HG02642 (cell line): ENCODE results near the gene SPEG.

Experiments used
- ATAC-seq: cut with Tn5 transposase; IDR thresholded peaks from one replicate; pipeline ENCODE4 v1.9.1; 2021; ENCODE audit warnings: mild to moderate bottlenecking; ENCODE audit not compliant: unreplicated experiment, poor library complexity

The SPEG gene

DNA sequence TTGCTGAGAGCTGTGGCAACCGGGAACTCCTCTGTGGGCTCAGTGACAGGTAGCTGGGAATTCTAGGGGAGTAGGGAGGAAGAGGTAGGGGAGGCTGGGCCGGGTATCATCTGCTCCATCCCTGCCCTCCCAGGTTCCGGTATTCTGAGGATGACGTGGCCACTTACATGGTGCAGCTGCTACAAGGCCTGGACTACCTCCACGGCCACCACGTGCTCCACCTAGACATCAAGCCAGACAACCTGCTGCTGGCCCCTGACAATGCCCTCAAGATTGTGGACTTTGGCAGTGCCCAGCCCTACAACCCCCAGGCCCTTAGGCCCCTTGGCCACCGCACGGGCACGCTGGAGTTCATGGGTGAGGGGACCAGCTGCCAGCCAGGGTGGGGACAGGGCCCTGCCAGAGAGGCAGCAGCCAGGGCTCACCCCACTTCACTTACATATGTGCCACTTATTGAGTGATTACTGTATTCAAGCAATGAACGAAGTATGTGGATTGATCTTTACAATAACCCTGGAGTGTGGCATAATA lies 56.0 kb downstream of the SPEG start:
- ATAC-seq = no peak

DNA sequence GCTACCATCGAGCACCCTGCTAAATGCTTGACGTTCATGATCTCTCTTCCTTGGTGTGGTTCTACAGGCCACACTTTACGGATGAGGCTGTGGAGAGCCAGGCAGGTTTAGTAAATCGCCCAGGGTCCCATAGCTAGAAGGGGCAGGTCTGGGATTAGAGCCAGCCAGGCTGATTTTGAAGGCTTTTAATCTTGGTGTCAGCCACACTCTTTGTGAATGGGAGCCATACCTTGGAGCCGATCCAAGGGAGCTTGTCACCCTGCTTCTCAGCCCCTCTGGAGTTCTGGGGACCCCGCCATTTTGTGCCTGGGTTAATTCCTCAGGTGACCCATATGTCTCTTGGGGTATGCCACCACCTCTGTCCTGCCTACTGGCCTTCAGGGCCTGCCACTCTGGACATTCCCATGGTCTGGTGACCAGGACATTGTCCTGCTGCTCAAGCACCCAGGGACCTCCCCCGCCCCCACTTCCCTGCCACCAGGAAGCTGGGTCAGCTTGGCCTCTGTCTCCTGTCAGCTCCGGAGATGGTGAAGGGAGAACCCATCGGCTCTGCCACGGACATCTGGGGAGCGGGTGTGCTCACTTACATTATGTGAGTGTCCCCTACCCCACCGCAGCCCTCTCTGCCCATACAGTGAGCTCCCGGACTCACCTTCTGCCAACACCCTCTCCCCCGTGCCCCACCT lies 56.8 kb downstream of the SPEG start:
- ATAC-seq = no peak

DNA sequence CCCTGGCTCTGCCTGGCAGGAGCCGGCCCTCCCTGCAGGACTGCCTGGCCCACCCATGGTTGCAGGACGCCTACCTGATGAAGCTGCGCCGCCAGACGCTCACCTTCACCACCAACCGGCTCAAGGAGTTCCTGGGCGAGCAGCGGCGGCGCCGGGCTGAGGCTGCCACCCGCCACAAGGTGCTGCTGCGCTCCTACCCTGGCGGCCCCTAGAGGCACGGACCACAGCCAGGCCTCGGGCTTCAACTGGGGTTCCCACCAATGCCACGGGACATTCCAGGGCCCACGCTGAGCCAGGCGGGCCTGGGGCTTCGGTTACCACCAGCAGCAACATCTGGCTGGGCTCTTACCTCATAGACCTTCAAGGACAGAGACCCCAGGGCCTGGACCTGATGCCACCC lies 57.9 kb downstream of the SPEG start:
- no peak for ATAC-seq

DNA sequence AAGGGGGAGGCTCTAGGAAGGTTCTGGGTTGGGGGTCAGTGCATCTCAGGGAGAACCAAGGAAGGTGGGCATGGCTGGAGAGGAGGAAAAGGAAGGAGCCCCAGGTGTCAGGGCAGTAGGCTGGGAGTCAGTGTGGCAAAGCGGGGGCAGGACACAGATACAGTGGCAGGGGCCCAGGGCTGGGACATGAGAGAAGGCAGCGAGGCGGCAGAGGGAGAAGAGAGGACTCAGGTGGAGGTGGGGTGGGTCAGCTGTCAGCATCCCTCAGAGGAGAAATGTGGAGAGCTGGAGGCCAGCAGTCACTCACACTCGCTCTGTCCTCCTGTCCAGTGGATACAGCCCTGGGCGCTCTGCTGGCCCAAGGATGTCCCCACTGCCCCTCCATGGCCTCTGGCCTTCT lies 58.4 kb downstream of the SPEG start:
- ATAC-seq = no peak

- ATAC-seq = no peak
Observed at GRCh38 chr2:219494952-219495530, 60.4 kb downstream of the SPEG start.

- ATAC-seq = no peak
Observed at GRCh38 chr2:219495531-219496122, 61.0 kb downstream of the SPEG start.

DNA sequence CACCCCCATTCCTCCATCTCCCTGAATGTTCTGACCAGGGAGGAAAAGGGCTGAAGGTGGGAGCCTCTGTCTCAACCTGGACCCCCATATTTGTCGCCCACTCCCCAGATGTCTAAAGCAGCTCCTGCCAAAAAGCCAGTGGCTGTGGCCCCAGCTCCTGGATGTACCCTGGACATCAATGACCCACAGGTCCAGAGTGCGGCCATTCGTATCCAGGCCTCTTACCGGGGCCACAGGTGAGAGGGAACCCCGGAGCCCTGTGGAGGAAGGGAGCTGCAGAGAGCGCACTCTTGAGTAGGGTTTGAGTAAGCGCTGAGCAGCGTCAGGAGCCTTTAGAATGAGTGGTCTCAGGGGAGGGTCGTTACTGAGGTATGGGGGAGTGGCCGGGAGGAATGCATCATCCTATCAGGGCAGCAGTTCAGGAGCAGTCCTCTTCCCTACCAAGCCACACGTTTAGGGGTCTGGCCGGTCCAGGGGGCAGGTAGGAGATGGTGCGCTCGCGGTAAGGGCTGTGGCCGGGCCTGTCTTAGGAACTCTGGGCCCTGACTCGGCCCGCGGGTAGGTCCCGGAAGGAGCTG lies 61.7 kb downstream of the SPEG start:
- ATAC-seq = no peak

GRCh38 chr2:219496825-219497494 lies 62.3 kb downstream of the SPEG start:
- no peak for ATAC-seq

DNA sequence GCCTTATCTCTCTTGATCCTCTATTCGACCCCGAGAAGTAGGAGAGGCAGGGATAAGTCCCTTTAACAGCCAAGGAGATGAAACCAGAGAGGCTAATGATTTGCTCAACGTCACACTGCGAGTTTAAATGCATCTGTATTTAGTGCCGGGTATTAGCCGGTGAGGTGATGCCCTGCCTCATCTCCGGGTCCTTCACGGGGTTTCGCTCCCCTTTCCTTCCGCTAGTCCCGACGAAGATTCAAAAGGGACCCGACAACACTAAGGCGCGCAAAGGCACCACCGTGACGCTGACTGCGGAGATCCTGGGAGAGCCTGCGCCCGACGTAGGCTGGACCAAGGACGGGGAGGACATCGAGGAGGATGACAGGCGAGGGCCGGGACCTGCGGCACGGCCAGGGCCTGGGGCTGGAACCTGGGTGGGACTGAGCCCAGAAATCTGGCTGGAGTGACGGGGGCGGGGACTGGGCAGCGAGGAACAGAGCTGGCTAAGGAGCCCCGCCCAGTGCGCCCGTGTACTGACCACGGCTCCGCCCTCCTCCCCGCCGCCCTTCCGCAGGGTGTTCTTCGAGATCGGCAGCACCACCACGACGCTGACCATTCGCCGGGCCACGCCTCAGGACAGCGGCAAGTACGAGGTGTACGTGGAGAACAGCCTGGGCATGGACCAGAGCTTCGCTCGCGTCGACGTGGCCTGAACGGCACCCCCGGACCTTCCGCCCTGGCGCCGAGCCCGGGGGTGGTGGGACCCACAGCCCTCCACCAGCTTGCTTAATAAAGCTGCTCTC lies 63.0 kb downstream of the SPEG start:
- ATAC-seq = peak; percentile 20

DNA sequence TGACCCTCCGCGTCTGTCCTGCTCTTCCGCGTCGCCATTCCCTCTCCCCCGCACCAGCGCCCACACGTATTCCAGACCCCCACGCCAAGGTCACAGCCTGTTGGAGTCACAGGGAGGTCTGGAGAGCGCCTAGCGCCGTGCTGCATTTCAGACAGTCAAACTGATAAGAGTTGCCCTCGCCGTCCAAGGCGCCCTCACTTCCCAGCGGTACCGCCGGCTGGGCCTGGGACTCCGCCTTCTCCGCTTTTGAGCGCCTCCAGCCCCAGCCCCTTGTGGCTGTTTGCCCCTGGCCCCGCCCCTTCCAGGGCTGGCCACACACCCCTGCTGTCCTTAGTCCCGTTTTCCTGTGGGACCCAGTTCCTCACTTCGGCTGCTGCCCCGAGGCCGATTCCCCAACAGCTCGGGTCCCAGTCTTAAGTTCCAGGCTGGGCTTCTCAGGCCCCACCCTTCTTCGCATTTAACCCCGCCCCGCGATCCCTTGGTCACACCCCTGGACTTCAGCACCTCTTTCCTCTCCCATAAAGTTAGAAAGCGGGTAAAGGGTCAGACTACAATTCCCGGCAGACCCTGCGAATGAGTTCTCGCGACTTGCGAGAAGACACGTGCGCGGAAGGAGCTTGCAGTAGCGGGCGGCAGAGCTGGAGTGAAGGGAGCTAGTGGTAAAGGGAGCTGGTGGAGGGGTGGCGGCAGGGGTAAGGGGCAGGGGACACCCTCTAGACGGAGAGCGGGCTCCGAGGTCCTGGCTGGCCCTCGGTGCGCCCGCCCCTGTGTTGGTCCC lies 63.8 kb downstream of the SPEG start, which contains the start of gene GMPPA:
Gene GMPPA (plus strand): TSS at position 612 of the 778 bp plus-strand sequence. CDS start 1,085 bp downstream, outside the sequence.
- peak; percentile 91 for ATAC-seq

DNA sequence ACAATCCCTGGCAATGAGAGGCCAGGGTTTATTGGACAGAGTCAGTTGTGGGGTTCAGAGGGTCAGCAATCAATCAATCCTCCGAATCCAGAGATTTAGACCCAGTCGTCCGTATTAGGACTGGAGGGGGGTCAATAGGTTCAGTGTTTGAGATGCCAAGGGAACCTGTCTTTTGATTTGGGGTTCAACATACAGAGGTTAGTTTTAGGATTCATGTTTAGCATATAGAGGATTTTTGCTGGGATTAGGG lies 64.3 kb downstream of the SPEG start:
- ATAC-seq = no peak

DNA sequence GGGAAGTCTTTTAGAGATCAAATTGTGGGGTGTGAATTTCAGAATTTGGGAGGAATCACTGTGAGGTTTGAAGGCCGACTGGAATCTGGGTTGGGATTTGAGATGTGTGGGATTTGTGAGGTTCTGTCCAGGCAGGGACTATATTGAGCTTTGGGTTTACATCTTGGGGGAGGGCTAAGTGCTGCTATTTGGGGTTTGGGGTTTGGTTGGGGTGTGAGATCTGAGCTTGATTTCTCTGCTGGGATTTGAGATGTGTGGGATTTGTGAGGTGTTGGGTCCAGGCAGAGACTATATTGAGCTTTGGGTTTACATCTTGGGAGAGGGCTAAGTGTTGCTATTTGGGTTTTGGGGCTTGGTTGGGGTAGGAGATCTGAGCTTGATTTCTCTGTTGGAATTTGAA lies 64.9 kb downstream of the SPEG start:
- no peak for ATAC-seq

DNA sequence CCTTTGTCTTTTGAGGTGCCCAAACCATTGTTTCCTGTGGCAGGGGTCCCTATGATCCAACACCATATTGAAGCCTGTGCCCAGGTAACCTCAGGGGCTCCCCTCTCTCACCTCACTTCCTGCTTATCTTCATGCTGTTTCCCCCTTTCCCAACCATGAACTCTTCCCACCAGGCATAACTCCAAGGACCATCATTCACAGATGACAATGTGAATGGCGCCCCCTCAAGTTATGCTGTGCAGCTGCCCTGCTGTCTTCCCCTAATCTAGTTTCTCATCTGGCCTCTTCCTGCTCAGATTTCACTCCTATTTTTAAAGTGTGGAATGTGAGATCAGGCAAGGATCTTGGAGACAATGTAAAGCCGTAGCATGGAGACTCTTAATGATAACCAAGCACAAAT lies 65.5 kb downstream of the SPEG start:
- no peak for ATAC-seq

GRCh38 chr2:219501849-219502248 lies 67.2 kb downstream of the SPEG start:
- ATAC-seq = no peak

GRCh38 chr2:219502618-219503017 lies 68.0 kb downstream of the SPEG start:
- no peak for ATAC-seq

DNA sequence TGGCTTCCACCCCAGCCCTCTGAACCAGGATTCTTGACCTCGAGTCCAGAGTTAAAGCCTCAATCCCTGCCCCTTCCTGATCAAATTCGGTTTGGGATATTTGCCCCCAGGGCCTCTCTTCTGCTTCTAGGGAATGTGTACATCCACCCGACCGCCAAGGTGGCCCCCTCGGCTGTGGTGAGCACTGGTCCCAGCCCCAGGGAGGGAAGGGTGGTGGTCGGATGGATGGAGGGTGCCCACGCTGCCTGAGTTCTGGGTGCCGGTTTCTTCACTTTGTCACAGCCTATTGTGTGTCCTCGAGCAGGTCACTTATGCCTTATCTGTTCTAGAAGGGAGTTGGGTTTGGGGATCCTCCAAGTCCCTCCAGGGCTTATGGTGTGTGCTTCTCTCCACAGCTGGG lies 70.9 kb downstream of the SPEG start:
- ATAC-seq = no peak

DNA sequence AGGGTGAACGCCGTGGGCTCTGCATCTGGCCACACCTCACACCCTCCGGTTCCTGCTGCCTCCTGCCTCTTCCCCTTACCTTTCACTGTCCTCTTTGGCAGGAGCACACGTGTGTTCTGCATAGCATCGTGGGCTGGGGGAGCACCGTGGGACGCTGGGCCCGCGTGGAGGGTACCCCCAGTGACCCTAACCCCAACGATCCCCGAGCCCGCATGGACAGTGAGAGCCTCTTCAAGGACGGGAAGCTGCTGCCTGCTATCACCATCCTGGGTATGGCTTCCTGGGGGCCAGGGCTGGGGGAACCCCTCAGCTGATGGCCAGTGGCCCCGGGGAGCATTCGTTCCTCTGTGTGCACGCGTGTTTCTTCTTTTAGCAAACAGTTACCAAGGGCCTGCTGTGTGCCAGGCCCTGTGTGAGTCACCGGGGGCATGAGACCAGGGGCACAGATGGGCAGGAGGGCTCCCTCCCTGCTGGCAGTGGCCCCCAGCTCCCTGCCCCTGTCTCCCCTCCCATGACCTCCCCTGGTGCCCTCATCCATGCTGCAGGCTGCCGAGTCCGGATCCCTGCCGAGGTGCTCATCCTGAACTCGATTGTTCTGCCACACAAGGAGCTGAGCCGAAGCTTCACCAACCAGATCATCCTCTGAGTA lies 71.6 kb downstream of the SPEG start:
- ATAC-seq = no peak

GRCh38 chr2:219506802-219507526 lies 72.3 kb downstream of the SPEG start:
- no peak for ATAC-seq
